Right lobe of liver (tissue), 4 donors: ENCODE results near the gene PXYLP1.

ENCODE experiments used
- POLR2A ChIP-seq: fragments of 450-650 bp; IDR thresholded peaks from one replicate; pipeline ENCODE4 v1.6.1; 2017; ENCODE audit warnings: antibody characterized with exemption, mild to moderate bottlenecking
- TF ChIP-seq, protein P1 (sequence below), 4 donors: fragments of 200-600 bp in 3 of 4; fragments of 450-650 bp in 1 of 4; IDR thresholded peaks; one replicate each; pipeline versions ENCODE4 v1.5.1 to v1.8.0; 2016 to 2022; ENCODE audit warnings: antibody characterized with exemption in 4 of 4, mild to moderate bottlenecking in 2 of 4
- donor health status: DM: no; HTN: no; CAD: no.
- donor health status: DM: no; HTN: no; CAD: no.
- donor health status: DM: no; HTN: yes; CAD: no.

- no peak for TF ChIP-seq POLR2A
- TF ChIP-seq, protein P1, sequence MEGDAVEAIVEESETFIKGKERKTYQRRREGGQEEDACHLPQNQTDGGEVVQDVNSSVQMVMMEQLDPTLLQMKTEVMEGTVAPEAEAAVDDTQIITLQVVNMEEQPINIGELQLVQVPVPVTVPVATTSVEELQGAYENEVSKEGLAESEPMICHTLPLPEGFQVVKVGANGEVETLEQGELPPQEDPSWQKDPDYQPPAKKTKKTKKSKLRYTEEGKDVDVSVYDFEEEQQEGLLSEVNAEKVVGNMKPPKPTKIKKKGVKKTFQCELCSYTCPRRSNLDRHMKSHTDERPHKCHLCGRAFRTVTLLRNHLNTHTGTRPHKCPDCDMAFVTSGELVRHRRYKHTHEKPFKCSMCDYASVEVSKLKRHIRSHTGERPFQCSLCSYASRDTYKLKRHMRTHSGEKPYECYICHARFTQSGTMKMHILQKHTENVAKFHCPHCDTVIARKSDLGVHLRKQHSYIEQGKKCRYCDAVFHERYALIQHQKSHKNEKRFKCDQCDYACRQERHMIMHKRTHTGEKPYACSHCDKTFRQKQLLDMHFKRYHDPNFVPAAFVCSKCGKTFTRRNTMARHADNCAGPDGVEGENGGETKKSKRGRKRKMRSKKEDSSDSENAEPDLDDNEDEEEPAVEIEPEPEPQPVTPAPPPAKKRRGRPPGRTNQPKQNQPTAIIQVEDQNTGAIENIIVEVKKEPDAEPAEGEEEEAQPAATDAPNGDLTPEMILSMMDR (IDR thresholded peaks at IDR 0.05) = no peak
Observed at GRCh38 chr3:141272906-141273662, 41.5 kb downstream of the PXYLP1 start.
